ENCODE results near the gene SAMD5. TPM values are rescaled to one million over a fixed set of nuclear protein-coding genes. Genes with fewer than 3 reads are reported as not detected.

The SAMD5 gene
- total and polyA plus RNA-seq, 9 of the 15 experiments (the other 6 are each of a cell fraction or from before 2014, with no cell fraction given), result 0.15 to 0.91 (median 0.55) TPM

DNA sequence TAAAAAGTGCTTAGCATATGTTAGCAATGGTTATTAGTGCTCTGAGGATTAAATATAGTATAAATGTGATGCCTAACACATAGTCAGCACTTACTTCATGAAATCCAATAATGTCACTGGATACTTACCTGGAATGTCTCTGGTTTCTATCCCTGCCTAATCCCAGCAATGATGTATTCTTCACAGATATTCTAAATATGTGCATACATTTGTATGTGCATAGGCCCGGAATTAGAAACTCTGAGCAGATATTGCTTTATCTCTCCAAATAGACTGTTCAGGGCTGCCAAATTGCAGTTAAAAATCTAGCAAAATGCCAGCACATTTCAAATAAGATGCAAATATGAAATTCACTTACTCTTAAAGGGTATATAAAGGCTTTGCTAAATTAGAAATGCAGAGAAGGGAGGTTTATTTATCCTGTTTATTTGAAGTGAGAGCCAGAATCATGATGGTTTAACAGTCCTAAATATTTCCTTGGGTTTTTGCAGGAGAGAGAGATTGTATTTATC, 81.3 kb downstream of the SAMD5 start:
- BruUV-seq (replicated peaks), result no TSS peak
- WGBS (ENCODE audit: insufficient coverage, low coverage, missing lambda C conversion rate), result 0% methylated on average over 1 of the region's 1 CpG
- no peak for ATAC-seq
- TF ChIP-seq CBX3 (IDR thresholded peaks at IDR 0.05; ENCODE audit: borderline replicate concordance in 1 of 2, low read length in 2 of 2) (no peak), ZNF75A (CRISPR knock-in tag; IDR thresholded peaks at IDR 0.05) (no peak), ZNF766 (CRISPR knock-in tag; conservative IDR thresholded peaks at IDR 0.05) (no peak), FOXA1 (IDR thresholded peaks at IDR 0.05; ENCODE audit: borderline replicate concordance) (no peak), ZNF717 (CRISPR knock-in tag; IDR thresholded peaks at IDR 0.05) (no peak), ZNF3 (CRISPR knock-in tag; IDR thresholded peaks at IDR 0.05) (no peak), CSDE1 (IDR thresholded peaks at IDR 0.05) (no peak), ZC3H8 (IDR thresholded peaks at IDR 0.05) (no peak), ZNF24 (IDR thresholded peaks at IDR 0.05) (no peak)
- TF ChIP-seq, protein P1, sequence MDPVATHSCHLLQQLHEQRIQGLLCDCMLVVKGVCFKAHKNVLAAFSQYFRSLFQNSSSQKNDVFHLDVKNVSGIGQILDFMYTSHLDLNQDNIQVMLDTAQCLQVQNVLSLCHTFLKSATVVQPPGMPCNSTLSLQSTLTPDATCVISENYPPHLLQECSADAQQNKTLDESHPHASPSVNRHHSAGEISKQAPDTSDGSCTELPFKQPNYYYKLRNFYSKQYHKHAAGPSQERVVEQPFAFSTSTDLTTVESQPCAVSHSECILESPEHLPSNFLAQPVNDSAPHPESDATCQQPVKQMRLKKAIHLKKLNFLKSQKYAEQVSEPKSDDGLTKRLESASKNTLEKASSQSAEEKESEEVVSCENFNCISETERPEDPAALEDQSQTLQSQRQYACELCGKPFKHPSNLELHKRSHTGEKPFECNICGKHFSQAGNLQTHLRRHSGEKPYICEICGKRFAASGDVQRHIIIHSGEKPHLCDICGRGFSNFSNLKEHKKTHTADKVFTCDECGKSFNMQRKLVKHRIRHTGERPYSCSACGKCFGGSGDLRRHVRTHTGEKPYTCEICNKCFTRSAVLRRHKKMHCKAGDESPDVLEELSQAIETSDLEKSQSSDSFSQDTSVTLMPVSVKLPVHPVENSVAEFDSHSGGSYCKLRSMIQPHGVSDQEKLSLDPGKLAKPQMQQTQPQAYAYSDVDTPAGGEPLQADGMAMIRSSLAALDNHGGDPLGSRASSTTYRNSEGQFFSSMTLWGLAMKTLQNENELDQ (CRISPR knock-in tag; IDR thresholded peaks at IDR 0.05; ENCODE audit: borderline replicate concordance), result no peak
- TF ChIP-seq, protein P2, sequence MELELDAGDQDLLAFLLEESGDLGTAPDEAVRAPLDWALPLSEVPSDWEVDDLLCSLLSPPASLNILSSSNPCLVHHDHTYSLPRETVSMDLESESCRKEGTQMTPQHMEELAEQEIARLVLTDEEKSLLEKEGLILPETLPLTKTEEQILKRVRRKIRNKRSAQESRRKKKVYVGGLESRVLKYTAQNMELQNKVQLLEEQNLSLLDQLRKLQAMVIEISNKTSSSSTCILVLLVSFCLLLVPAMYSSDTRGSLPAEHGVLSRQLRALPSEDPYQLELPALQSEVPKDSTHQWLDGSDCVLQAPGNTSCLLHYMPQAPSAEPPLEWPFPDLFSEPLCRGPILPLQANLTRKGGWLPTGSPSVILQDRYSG (tag; conservative IDR thresholded peaks at IDR 0.05; ENCODE audit: low read depth), result no peak
- TF ChIP-seq, protein P3, sequence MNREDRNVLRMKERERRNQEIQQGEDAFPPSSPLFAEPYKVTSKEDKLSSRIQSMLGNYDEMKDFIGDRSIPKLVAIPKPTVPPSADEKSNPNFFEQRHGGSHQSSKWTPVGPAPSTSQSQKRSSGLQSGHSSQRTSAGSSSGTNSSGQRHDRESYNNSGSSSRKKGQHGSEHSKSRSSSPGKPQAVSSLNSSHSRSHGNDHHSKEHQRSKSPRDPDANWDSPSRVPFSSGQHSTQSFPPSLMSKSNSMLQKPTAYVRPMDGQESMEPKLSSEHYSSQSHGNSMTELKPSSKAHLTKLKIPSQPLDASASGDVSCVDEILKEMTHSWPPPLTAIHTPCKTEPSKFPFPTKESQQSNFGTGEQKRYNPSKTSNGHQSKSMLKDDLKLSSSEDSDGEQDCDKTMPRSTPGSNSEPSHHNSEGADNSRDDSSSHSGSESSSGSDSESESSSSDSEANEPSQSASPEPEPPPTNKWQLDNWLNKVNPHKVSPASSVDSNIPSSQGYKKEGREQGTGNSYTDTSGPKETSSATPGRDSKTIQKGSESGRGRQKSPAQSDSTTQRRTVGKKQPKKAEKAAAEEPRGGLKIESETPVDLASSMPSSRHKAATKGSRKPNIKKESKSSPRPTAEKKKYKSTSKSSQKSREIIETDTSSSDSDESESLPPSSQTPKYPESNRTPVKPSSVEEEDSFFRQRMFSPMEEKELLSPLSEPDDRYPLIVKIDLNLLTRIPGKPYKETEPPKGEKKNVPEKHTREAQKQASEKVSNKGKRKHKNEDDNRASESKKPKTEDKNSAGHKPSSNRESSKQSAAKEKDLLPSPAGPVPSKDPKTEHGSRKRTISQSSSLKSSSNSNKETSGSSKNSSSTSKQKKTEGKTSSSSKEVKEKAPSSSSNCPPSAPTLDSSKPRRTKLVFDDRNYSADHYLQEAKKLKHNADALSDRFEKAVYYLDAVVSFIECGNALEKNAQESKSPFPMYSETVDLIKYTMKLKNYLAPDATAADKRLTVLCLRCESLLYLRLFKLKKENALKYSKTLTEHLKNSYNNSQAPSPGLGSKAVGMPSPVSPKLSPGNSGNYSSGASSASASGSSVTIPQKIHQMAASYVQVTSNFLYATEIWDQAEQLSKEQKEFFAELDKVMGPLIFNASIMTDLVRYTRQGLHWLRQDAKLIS (CRISPR knock-in tag; IDR thresholded peaks at IDR 0.05), result no peak

More for the DNA sequence above, 81.3 kb downstream of the SAMD5 start:
- CTCF ChIA-PET (ENCODE audit: low intra/inter-chr PET ratio), result no interaction called here
- FAIRE-seq, result no peak
- no peaks in the 10 kb centered on the region for H3K36me3 ChIP-seq (ENCODE audit: control insufficient read depth, insufficient read depth, low read length)
- H4K20me1 ChIP-seq (replicated peaks; ENCODE audit: control insufficient read depth, insufficient read depth, low read length), result no peaks in the 10 kb centered on the region
- POLR2A ChIA-PET, result interaction anchor here (0.7 to 0.8 kb wide), 2 partner anchors 22 to 1677 kb away, joined by 3 read pairs; no protein-coding TSS in a partner anchor
- no peaks in the 10 kb centered on the region for H3K79me2 ChIP-seq (ENCODE audit: control insufficient read depth, insufficient read depth, low read length)
- H3K4me1 ChIP-seq (replicated peaks in 1 of 2; ENCODE audit: control insufficient read depth in 2 of 2, insufficient read depth in 2 of 2, low read length in 2 of 2), result no peaks in the 10 kb centered on the region
- no peak for DNase-seq (ENCODE audit: extremely low read depth in 1 of 4, low spot score in 3 of 4)
- H3K27me3 ChIP-seq (ENCODE audit: control insufficient read depth in 2 of 2, insufficient read depth in 2 of 2, low read length in 2 of 2), result peaks cover 44 to 47% of the 10 kb centered on the region in 2 experiments
- H3K4me3 ChIP-seq, result no peak overlapping the region
- H3K27ac ChIP-seq (ENCODE audit: extremely low read depth, low read depth, low read length), result no peak overlapping the region
- no peaks in the 10 kb centered on the region for H3K9me3 ChIP-seq (replicated peaks; ENCODE audit: control insufficient read depth, insufficient read depth, low read depth, low read length)
- intact Hi-C loops (cut with micrococcal nuclease) (no loop called here), in situ Hi-C loops (cut with MboI) (no loop called here)
- no peak overlapping the region for H2AFZ ChIP-seq (ENCODE audit: low read depth, low read length)
- H3K9me1 ChIP-seq (ENCODE audit: control insufficient read depth, insufficient read depth, low read length), result no peaks in the 10 kb centered on the region
- no peak overlapping the region for H3K4me2 ChIP-seq (ENCODE audit: insufficient read depth, low read length)
- H3K9ac ChIP-seq (ENCODE audit: insufficient read depth in 1 of 2, low read depth in 2 of 2, low read length in 2 of 2), result no peak overlapping the region

Measured in K562 (cell line).